Smooth muscle cell (in vitro differentiated cells): ENCODE data around the gene ARHGAP15. TPM values are rescaled to one million over a fixed set of nuclear protein-coding genes. Genes with fewer than 3 reads are reported as not detected.

ENCODE experiments used
- DNase-seq: peaks from one replicate; lab custom pipeline; 2025; ENCODE audit not compliant: unreplicated experiment; lab: John Stamatoyannopoulos, UW
- H2AFZ ChIP-seq: fragments of 200-600 bp; sonication (generic); 2 replicates; pipeline ENCODE4 v1.6.0; 2016; ENCODE audit warnings: antibody characterized with exemption, low read depth, mild to moderate bottlenecking
- H3F3A ChIP-seq: fragments of 200-600 bp; sonication (generic); 2 replicates; pipeline ENCODE4 v1.6.0; 2017; ENCODE audit warnings: antibody characterized with exemption, low read depth
- H3K27ac ChIP-seq: fragments of 200-600 bp; sonication (generic); 2 replicates; pipeline ENCODE4 v1.5.1; 2016; ENCODE audit warnings: low read depth, mild to moderate bottlenecking
- H3K27me3 ChIP-seq: fragments of 200-600 bp; sonication (generic); 2 replicates; pipeline ENCODE4 v1.6.1; 2016; ENCODE audit warnings: low read depth, mild to moderate bottlenecking
- H3K36me3 ChIP-seq: fragments of 200-600 bp; sonication (generic); 2 replicates; pipeline ENCODE4 v1.5.1; 2016; ENCODE audit warnings: low read depth
- H3K4me1 ChIP-seq: fragments of 200-600 bp; sonication (generic); 2 replicates; pipeline ENCODE4 v1.5.1; 2016; ENCODE audit warnings: low read depth
- H3K4me2 ChIP-seq: fragments of 200-600 bp; sonication (generic); 2 replicates; pipeline ENCODE4 v1.6.0; 2016; ENCODE audit warnings: mild to moderate bottlenecking
- H3K4me3 ChIP-seq: fragments of 200-600 bp; sonication (generic); 2 replicates; pipeline ENCODE4 v1.5.1; 2016; ENCODE audit warnings: mild to moderate bottlenecking
- H3K79me2 ChIP-seq: fragments of 200-600 bp; sonication (generic); 2 replicates; pipeline ENCODE4 v1.6.0; 2016; ENCODE audit warnings: low read depth, mild to moderate bottlenecking
- H3K9ac ChIP-seq: fragments of 200-600 bp; sonication (generic); 2 replicates; pipeline ENCODE4 v1.6.0; 2016; ENCODE audit warnings: low read depth
- H3K9me3 ChIP-seq: fragments of 200-600 bp; sonication (generic); replicated peaks from 2 replicates; pipeline ENCODE4 v1.5.1; 2016; ENCODE audit warnings: low read depth
- H4K20me1 ChIP-seq: fragments of 200-600 bp; sonication (generic); 2 replicates; pipeline ENCODE4 v1.6.0; 2016; ENCODE audit warnings: low read depth
- WGBS: methylation state at CpG from one replicate; pipeline ENCODE4 v1.1.7; 2016; ENCODE audit warnings: low lambda C conversion rate; 5-methylcytosine and 5-hydroxymethylcytosine counted together
- polyA plus RNA-seq: library from polyadenylated mRNA; unstranded; fragments of >200 nt; fragmentation: Nextera tagmentation; extraction: Ambion mirVana; gene quantifications from 2 replicates; pipeline ENCODE4 v1.2.1, GENCODE V29; 2016
- total RNA-seq: library from RNA; depleted of rRNA; stranded (reverse); fragments of >200 nt; gene quantifications from 2 replicates; pipeline ENCODE4 v1.2.3, GENCODE V29; 2014
- TF ChIP-seq, protein P1 (sequence below): fragments of 200-600 bp; sonication (generic); IDR thresholded peaks from 2 replicates; pipeline ENCODE4 v1.5.1; 2017; ENCODE audit warnings: borderline replicate concordance, mild to moderate bottlenecking, antibody characterized with exemption; ENCODE audit not compliant: insufficient read depth, poor library complexity, severe bottlenecking

Gene ARHGAP15
- total and polyA plus RNA-seq, 2 experiments from 2014 or later: not detected

DNA sequence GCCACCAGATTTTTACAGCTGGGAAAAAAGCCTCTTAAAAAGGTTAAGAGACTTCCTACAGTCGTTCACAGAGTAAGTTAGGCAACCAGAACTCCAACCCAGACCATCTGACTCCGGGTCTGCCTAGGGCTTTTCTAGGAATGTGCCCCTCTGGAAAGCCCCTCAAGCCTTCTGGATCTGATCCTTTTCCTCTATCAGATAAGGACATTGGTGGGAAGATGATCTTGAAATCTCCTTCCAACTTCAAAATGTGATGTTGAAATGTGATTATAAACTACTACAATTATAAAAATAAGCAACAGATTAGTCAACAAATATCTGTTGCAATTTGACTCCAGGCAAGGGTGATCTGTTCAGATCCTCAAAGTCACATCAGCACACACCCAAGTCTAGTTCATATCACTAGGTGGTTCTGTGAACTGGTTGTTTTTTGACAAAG is 270.4 kb downstream of the ARHGAP15 start:
- Histone ChIP-seq H3K9me3 (no peaks in the 10 kb centered on the region), H3K9ac (no peak overlapping the region), H3K4me3 (no peak overlapping the region), H3K27ac (no peak overlapping the region), H4K20me1 (no peaks in the 10 kb centered on the region), H3K4me2 (peak overlapping the region; percentile 33), H3K4me1 (peaks cover 8% of the 10 kb centered on the region), H3F3A (no peaks in the 10 kb centered on the region), H3K79me2 (no peaks in the 10 kb centered on the region), H3K27me3 (no peaks in the 10 kb centered on the region), H2AFZ (peak overlapping the region; percentile 52), H3K36me3 (no peaks in the 10 kb centered on the region)
- DNase-seq: no peak
- TF ChIP-seq, protein P1, sequence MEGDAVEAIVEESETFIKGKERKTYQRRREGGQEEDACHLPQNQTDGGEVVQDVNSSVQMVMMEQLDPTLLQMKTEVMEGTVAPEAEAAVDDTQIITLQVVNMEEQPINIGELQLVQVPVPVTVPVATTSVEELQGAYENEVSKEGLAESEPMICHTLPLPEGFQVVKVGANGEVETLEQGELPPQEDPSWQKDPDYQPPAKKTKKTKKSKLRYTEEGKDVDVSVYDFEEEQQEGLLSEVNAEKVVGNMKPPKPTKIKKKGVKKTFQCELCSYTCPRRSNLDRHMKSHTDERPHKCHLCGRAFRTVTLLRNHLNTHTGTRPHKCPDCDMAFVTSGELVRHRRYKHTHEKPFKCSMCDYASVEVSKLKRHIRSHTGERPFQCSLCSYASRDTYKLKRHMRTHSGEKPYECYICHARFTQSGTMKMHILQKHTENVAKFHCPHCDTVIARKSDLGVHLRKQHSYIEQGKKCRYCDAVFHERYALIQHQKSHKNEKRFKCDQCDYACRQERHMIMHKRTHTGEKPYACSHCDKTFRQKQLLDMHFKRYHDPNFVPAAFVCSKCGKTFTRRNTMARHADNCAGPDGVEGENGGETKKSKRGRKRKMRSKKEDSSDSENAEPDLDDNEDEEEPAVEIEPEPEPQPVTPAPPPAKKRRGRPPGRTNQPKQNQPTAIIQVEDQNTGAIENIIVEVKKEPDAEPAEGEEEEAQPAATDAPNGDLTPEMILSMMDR: no peak
- 5% methylated on average over 2 of the region's 2 CpGs for WGBS

DNA sequence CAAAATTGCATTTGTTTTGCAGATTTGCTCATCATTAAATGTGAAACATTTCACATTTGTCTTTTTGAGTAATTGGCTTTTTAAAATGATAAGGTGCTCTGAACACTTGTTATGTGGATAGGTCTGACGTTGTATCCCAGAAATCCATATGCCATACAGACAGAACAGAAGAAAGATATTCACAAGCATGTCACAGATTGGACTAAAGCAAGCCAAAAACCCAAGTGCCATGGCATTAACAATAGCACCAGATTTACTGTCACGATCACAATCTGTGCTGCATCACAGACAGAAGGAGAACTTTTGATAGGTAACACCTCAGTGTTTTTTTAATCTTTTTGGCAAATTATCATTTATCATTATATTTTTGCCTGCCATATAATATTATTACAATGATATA is 272.6 kb downstream of the ARHGAP15 start:
- Histone ChIP-seq H3K36me3 (no peaks in the 10 kb centered on the region), H3K9ac (no peak overlapping the region), H3K4me1 (peaks cover 8% of the 10 kb centered on the region), H3K9me3 (no peaks in the 10 kb centered on the region), H2AFZ (no peak overlapping the region), H3K27ac (no peak overlapping the region), H3F3A (no peaks in the 10 kb centered on the region), H3K79me2 (no peaks in the 10 kb centered on the region), H3K27me3 (no peaks in the 10 kb centered on the region), H3K4me3 (no peak overlapping the region), H3K4me2 (no peak overlapping the region), H4K20me1 (no peaks in the 10 kb centered on the region)
- TF ChIP-seq, protein P1: no peak
- WGBS: 91% methylated on average over 2 of the region's 2 CpGs
- no peak for DNase-seq

DNA sequence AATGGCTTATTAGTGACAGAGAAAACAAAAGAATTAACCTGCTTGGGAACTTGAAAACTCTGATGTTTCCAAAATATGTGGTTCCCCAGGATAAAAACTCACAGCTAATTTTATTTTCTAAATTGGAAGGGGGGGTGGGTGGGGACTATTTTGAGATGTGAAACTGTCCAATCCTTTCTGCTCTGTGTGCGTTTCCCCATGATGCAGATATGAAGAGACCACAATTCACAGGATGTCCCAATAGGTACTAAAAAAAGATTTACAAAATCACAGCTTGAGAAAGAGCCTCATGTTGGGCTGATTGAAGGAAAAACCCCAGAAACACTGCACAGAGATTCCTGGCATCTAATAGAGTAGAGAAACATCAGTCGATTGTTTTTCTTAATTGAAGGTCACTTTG is 273.2 kb downstream of the ARHGAP15 start:
- no peak for DNase-seq
- Histone ChIP-seq H2AFZ (no peak overlapping the region), H3K79me2 (no peaks in the 10 kb centered on the region), H4K20me1 (no peaks in the 10 kb centered on the region), H3K9me3 (no peaks in the 10 kb centered on the region), H3F3A (no peaks in the 10 kb centered on the region), H3K9ac (no peak overlapping the region), H3K27me3 (no peaks in the 10 kb centered on the region), H3K4me2 (no peak overlapping the region), H3K27ac (no peak overlapping the region), H3K4me1 (peaks cover 7% of the 10 kb centered on the region), H3K36me3 (no peaks in the 10 kb centered on the region), H3K4me3 (no peak overlapping the region)
- TF ChIP-seq, protein P1: no peak
- WGBS: 86% methylated on average over 2 of the region's 2 CpGs

DNA sequence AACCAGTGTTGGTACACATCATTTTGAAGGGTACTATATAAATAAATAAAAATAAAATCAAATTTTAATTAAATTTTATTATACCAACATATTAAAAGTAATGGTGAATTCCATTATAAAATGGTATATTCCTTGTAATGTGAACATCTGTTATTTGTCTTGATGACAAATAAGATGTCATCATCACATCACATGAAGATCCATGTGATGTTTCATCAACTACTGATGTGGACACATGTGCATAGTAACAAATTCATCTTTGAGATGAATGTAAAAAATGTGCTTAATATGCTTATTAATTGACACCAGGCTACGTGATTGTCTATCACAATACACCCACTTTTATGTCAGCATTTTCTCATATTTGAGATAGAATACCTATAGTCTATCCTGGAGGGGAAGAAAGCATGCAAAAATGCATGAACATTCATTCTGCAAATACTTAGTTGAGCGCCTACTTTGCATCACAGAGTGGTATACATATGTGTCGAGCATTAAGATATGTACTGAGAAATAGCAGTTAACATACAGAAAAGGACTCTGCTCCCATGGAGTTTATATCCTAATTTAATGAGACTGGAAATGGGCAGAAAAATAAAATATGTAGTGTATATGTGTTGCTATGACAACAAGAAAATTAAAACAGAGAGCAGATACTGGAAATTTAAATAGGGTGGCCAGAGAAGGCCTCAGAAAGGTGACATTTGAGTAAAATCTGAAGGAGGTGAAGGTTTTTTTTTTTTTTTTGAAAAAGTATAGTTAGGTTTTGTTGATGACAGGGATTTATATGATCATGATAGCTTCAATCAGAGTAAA is 281.1 kb downstream of the ARHGAP15 start:
- Histone ChIP-seq H3K79me2 (no peaks in the 10 kb centered on the region), H3K4me3 (no peak overlapping the region), H3K4me2 (no peak overlapping the region), H3K27ac (no peak overlapping the region), H3K36me3 (no peaks in the 10 kb centered on the region), H4K20me1 (no peaks in the 10 kb centered on the region), H2AFZ (no peak overlapping the region), H3K9ac (no peak overlapping the region), H3K9me3 (no peaks in the 10 kb centered on the region), H3K4me1 (no peaks in the 10 kb centered on the region), H3K27me3 (no peaks in the 10 kb centered on the region), H3F3A (no peaks in the 10 kb centered on the region)
- 91% methylated on average over 3 of the region's 3 CpGs for WGBS
- TF ChIP-seq, protein P1: no peak
- DNase-seq: no peak
